CD4-positive, alpha-beta T cell treated with Interleukin-4 for 4 hours (primary cell): ENCODE results near the gene OR1L8.
"Not testable (repeated sequence)": the region's sequence is repeated elsewhere in the genome, so short reads cannot be mapped to it uniquely, and the experiment has no call there.

Experiments
- DNase-seq: peaks from one replicate; pipeline ENCODE4 v3.0.0-alpha.2; 2020

OR1L8 gene

GRCh38 chr9:122583284-122583683 is at the start of gene OR1L8:
TSS of gene OR1L8 (minus strand) at chr9:122583384. CDS start at chr9:122568477, 14,907 bp downstream.
- DNase-seq = not testable (repeated sequence)

- no peak for DNase-seq
Observed at GRCh38 chr9:122619996-122620395, 36.8 kb upstream of the OR1L8 start.

GRCh38 chr9:122614362-122614761 is 31.2 kb upstream of the OR1L8 start, which contains the start of gene OR1Q1:
TSS of gene OR1Q1 (plus strand) at chr9:122614738. CDS start at chr9:122614738, 0 bp downstream.
- no peak for DNase-seq

GRCh38 chr9:122609804-122610203 is 26.6 kb upstream of the OR1L8 start:
- no peak for DNase-seq

- DNase-seq = no peak
Observed at GRCh38 chr9:122606587-122606986, 23.4 kb upstream of the OR1L8 start.

- DNase-seq = no peak
Observed at GRCh38 chr9:122605691-122606090, 22.5 kb upstream of the OR1L8 start.

GRCh38 chr9:122580360-122580759 is 2.8 kb downstream of the OR1L8 start:
- no peak for DNase-seq

- no peak for DNase-seq
Observed at GRCh38 chr9:122579874-122580273, 3.3 kb downstream of the OR1L8 start.

- DNase-seq = no peak
Observed at GRCh38 chr9:122572456-122572855, 10.7 kb downstream of the OR1L8 start.

GRCh38 chr9:122567901-122568300 is 15.3 kb downstream of the OR1L8 start:
- DNase-seq = no peak

- no peak for DNase-seq
Observed at GRCh38 chr9:122562134-122562760, 20.9 kb downstream of the OR1L8 start.

GRCh38 chr9:122561446-122561845 is 21.7 kb downstream of the OR1L8 start:
- no peak for DNase-seq

GRCh38 chr9:122552812-122553211 is 30.4 kb downstream of the OR1L8 start, which contains the start of gene OR1N2:
TSS of gene OR1N2 (plus strand) at chr9:122553112. CDS start at chr9:122553212, 100 bp downstream.
- no peak for DNase-seq

- no peak for DNase-seq
Observed at GRCh38 chr9:122551371-122551770, 31.8 kb downstream of the OR1L8 start.

- no peak for DNase-seq
Observed at GRCh38 chr9:122546196-122546595, 37.0 kb downstream of the OR1L8 start.

- no peak for DNase-seq
Observed at GRCh38 chr9:122538757-122539156, 44.4 kb downstream of the OR1L8 start.

GRCh38 chr9:122537066-122537465 is 46.1 kb downstream of the OR1L8 start:
- not testable (repeated sequence) for DNase-seq

GRCh38 chr9:122536134-122536533 is 47.0 kb downstream of the OR1L8 start:
- DNase-seq = no peak

- DNase-seq = not testable (repeated sequence)
Observed at GRCh38 chr9:122531157-122531556, 52.0 kb downstream of the OR1L8 start.

- DNase-seq = no peak
Observed at GRCh38 chr9:122527193-122527592, 56.0 kb downstream of the OR1L8 start, which contains the start of gene OR1N1. TSS of gene OR1N1 (minus strand) at chr9:122527293. CDS start at chr9:122527293, 0 bp downstream.

GRCh38 chr9:122526602-122527001 is 56.6 kb downstream of the OR1L8 start:
- DNase-seq = no peak

- DNase-seq = no peak
Observed at GRCh38 chr9:122519376-122519775, 63.8 kb downstream of the OR1L8 start.

GRCh38 chr9:122518841-122519240 is 64.3 kb downstream of the OR1L8 start, which contains the start of gene OR1J4:
TSS of gene OR1J4 (plus strand) at chr9:122519141. CDS start at chr9:122519141, 0 bp downstream.
- DNase-seq = no peak

- DNase-seq = no peak
Observed at GRCh38 chr9:122518226-122518625, 65.0 kb downstream of the OR1L8 start.
